IgD-negative memory B cell (primary cell): ENCODE measurements around the gene CSF1. TPM values are rescaled to one million over a fixed set of nuclear protein-coding genes. Genes with fewer than 3 reads are reported as not detected.

Source experiments
- H3K27ac Mint-ChIP-seq, 3 donors: one replicate each; pipeline ENCODE4 v1.8.0; 2020 to 2022; ENCODE audit warnings: mild to moderate bottlenecking in 3 of 3, mixed read lengths in 3 of 3, moderate library complexity in 1 of 3
- H3K27me3 Mint-ChIP-seq: one replicate; pipeline ENCODE4 v1.8.0; 2021; ENCODE audit warnings: mixed read lengths
- H3K36me3 Mint-ChIP-seq: one replicate; pipeline ENCODE4 v1.8.0; 2020; ENCODE audit warnings: mild to moderate bottlenecking, mixed read lengths
- H3K4me1 Mint-ChIP-seq, 3 donors: one replicate each; pipeline ENCODE4 v1.8.0; 2020 to 2022; ENCODE audit warnings: mixed read lengths in 3 of 3, mild to moderate bottlenecking in 1 of 3
- H3K4me3 Mint-ChIP-seq, 4 donors: one replicate each; pipeline ENCODE4 v1.8.0; 2020 to 2022; ENCODE audit warnings: mild to moderate bottlenecking in 4 of 4, mixed read lengths in 4 of 4, moderate library complexity in 3 of 4
- H3K9me3 Mint-ChIP-seq, 3 donors: one replicate each; pipeline ENCODE4 v1.8.0; 2020 to 2021; ENCODE audit warnings: mixed read lengths in 3 of 3, mild to moderate bottlenecking in 1 of 3
- polyA plus RNA-seq: library from polyadenylated mRNA; unstranded; fragments of 300-500 nt; fragmentation: Illumina TruSeq; gene quantifications from one replicate; pipeline ENCODE4 v1.2.3, GENCODE V29; 2021

Gene CSF1
- polyA plus RNA-seq, 1 donor from 2014 or later, result 0.18 TPM

GRCh38 chr1:109890115-109890953, 20.3 kb upstream of the CSF1 start:
- peaks cover 0 to under 1% (median 0%) of the 10 kb centered on the region in 3 donors for H3K9me3 Mint-ChIP-seq
- peaks cover 4% of the 10 kb centered on the region for H3K27me3 Mint-ChIP-seq
- H3K4me1 Mint-ChIP-seq, result peaks cover 25 to 49% (median 46%) of the 10 kb centered on the region in 3 donors
- H3K4me3 Mint-ChIP-seq, result peak overlapping the region in 1 of 4 donors; percentile 11
- H3K27ac Mint-ChIP-seq, result no peak overlapping the region
- H3K36me3 Mint-ChIP-seq, result no peaks in the 10 kb centered on the region

- Mint-ChIP-seq H3K4me3 (no peak overlapping the region), H3K4me1 (peaks cover 17 to 40% (median 31%) of the 10 kb centered on the region in 3 donors), H3K9me3 (no peaks in the 10 kb centered on the region), H3K27ac (peak overlapping the region in 1 of 3 donors; percentile 69), H3K36me3 (no peaks in the 10 kb centered on the region), H3K27me3 (peaks cover 4% of the 10 kb centered on the region)
Measured at GRCh38 chr1:109891930-109892329, 18.7 kb upstream of the CSF1 start.

DNA sequence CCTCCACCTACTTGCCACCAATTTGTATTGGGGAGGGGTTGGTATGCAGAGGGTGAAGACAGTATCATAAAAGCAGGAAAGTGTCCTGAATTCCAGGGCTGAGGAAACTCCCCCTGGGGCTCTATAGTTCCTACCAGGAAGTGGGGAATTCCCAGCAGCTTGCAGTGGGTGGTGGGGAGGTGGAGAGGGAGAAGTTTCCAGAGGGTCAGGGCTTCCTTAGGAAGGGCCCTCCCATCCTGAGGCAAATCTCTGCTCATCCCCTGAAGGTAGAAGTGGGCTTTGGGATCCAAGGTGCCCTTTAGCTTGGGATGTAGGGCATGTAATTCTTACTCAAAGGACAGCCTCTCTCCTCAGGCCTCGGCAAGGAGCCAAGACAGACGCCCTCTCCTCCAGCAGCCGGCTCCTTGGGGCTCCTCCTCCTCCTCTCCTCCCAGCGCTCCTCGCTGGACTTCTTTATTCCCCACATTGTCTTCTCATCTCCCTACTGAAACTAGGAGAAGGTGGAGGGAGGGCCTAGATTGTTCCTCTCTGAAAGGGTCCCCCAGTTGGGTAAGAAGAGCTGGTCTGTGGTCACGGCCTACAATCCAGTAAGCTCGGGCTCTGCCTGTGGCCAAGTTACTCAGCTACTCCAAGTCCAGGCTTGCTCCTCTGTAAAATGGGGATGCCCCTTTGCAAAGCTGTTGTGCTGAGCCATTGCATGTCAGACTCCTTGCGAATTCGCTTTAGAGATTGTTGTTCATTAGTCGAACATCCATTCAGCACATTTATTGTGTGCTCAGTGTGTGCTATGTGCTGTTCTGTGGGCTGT, 17.9 kb upstream of the CSF1 start:
- H3K4me3 Mint-ChIP-seq, result no peak overlapping the region
- H3K27ac Mint-ChIP-seq, result no peak overlapping the region
- no peaks in the 10 kb centered on the region for H3K36me3 Mint-ChIP-seq
- peaks cover 12 to 33% (median 23%) of the 10 kb centered on the region in 3 donors for H3K4me1 Mint-ChIP-seq
- H3K27me3 Mint-ChIP-seq, result peaks cover 4% of the 10 kb centered on the region
- H3K9me3 Mint-ChIP-seq, result no peaks in the 10 kb centered on the region

- H3K4me3 Mint-ChIP-seq, result no peak overlapping the region
- H3K27me3 Mint-ChIP-seq, result peaks cover 4% of the 10 kb centered on the region
- no peaks in the 10 kb centered on the region for H3K9me3 Mint-ChIP-seq
- H3K36me3 Mint-ChIP-seq, result no peaks in the 10 kb centered on the region
- H3K4me1 Mint-ChIP-seq, result peaks cover 5 to 24% (median 14%) of the 10 kb centered on the region in 3 donors
- no peak overlapping the region for H3K27ac Mint-ChIP-seq
Measured at GRCh38 chr1:109893532-109894171, 17.0 kb upstream of the CSF1 start.

DNA sequence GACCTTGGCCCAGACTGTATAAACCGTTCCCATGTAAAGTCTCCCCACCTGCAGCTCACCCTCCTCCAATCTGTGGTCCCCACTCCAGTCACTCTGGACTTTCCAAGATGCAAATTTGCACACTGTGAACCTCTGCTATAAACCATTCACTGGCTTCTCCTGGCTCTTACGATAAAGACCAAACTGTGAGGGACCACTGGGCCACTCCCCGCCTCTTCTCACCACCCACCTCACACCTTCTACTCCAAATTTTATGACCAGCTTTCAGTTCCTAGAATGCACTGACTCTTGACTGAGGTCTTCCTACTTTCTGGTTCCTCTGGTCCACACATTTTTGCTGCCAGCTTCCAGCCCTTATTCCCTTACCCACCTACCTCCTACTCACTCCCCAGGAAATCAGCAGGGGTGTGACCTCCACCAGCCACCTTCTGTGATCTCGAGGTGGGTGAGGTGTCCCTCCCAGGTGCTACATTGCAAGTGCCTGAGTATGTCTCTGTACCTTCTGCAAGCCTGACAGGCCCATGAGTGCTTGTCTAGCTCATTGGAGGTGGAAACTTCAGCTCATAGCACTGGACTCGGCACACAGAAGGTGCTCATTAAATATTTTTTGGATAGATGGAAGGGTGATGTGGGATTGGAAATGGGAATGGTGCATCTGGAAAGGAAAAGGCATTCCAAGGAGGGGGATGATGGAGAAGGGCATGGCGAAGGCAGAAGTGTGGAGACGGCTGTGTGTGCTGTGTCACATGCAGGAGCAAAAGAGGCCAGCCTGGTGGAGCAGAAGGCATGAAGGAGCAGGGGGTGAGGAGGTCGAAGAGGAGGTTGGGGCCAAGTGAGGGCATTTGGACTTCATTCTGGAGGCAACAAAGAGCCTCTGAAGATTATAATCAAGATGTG, 15.6 kb upstream of the CSF1 start:
- H3K27me3 Mint-ChIP-seq, result peaks cover 4% of the 10 kb centered on the region
- peaks cover 0 to 15% (median 10%) of the 10 kb centered on the region in 3 donors for H3K4me1 Mint-ChIP-seq
- H3K36me3 Mint-ChIP-seq, result no peaks in the 10 kb centered on the region
- H3K4me3 Mint-ChIP-seq, result no peak overlapping the region
- no peak overlapping the region for H3K27ac Mint-ChIP-seq
- H3K9me3 Mint-ChIP-seq, result no peaks in the 10 kb centered on the region

DNA sequence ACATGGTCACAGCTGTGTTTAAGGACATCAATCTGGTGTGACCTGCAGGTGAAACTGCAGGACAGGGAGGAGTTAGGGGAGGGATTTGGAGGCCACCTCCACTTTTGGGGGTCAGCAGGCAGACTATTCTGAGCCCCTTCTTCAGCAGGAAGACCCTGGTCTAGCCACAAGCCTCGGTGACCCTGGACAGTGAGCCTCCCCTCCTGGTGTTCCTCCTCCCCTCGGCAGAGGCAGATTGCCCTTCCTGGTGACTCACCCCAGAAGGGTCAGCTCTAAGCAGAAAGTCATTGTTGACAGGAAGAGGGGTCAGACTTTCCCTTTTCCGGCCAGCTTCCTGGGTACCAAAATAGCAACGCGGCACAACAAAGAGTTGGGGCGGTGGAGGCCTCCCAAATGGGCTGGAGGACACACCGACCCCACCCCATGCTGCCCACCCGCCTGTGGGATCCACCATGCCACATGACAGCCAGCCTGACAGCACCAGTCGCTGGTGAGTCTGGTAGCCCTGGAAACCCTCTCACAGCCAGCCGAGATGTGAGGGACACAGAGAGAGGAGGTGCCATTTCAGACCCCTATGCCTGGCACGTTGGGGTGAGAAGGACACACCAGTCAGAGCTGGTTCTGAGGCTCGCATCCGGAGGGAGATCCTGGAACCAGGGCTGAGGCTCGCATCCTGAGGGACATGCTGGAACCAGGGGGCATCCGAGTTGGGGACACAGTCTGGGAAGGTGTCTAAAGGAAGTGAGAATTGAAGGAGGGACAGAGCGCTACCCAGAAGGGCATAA, 14.7 kb upstream of the CSF1 start:
- H3K9me3 Mint-ChIP-seq, result no peaks in the 10 kb centered on the region
- no peak overlapping the region for H3K4me3 Mint-ChIP-seq
- H3K27me3 Mint-ChIP-seq, result peaks cover 1% of the 10 kb centered on the region
- no peaks in the 10 kb centered on the region for H3K36me3 Mint-ChIP-seq
- peaks cover 0 to 13% (median 8%) of the 10 kb centered on the region in 3 donors for H3K4me1 Mint-ChIP-seq
- H3K27ac Mint-ChIP-seq, result no peak overlapping the region

DNA sequence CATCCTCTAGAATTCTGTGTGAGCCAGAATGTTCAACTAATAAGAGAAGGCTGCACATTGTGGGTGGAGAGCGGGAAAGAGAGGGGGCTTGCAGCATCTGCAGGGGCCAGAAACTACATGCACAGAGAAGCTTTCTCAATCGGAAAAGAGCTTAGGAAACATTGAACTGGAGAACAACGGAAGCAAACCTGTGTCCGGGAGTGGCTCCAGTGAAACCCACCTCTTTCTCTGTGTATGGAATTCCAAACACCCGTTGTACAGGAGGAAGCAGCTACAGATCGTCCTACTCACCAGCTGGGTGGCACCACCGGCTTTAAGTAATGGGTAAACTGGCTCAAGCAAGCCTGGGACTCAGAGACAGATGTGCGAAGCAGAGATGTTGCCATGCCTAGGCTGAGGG, 14.0 kb upstream of the CSF1 start:
- Mint-ChIP-seq H3K36me3 (no peaks in the 10 kb centered on the region), H3K27ac (no peak overlapping the region), H3K9me3 (no peaks in the 10 kb centered on the region), H3K4me3 (no peak overlapping the region), H3K27me3 (no peaks in the 10 kb centered on the region), H3K4me1 (peaks cover 0 to 5% (median 3%) of the 10 kb centered on the region in 3 donors)

DNA sequence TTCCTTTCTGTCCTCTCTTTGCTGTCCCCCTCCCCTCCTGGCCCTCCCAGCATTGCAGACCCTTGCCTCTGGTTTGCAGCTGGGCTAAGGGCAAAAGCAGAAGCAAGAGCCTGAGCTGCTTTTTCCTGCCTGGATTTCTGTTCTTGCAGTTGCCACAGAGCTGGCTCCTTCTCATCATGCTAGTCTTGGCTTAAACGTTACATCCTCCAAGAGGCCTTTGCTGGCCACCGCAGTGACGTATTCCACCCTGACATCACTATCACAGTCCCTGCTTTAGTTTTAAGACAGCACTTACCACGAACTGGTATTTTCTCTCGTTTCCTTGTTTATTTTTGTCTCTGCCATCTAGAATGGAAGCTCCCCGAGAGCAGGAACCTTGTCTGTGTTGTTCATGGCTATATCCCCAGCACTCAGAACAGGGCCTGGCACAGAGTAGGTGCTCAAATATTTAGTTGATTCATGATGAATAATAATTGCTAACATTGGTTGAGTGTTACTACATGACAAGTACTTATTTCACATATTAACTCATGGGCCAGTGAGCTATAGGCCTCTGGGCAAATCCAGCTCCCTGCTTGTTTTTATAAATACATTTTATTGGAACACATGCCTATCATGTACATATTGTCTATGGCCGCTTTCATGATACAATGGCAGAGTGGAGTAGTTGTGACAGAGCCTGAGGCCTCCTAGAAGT, 13.2 kb upstream of the CSF1 start:
- Mint-ChIP-seq H3K4me1 (no peaks in the 10 kb centered on the region), H3K4me3 (no peak overlapping the region), H3K9me3 (no peaks in the 10 kb centered on the region), H3K36me3 (no peaks in the 10 kb centered on the region), H3K27me3 (no peaks in the 10 kb centered on the region), H3K27ac (no peak overlapping the region)

- H3K27me3 Mint-ChIP-seq, result no peaks in the 10 kb centered on the region
- peaks cover 0 to 4% (median 0%) of the 10 kb centered on the region in 3 donors for H3K4me1 Mint-ChIP-seq
- no peak overlapping the region for H3K27ac Mint-ChIP-seq
- peaks cover 1% of the 10 kb centered on the region for H3K36me3 Mint-ChIP-seq
- H3K4me3 Mint-ChIP-seq, result no peak overlapping the region
- no peaks in the 10 kb centered on the region for H3K9me3 Mint-ChIP-seq
Measured at GRCh38 chr1:109898842-109899241, 11.8 kb upstream of the CSF1 start.

GRCh38 chr1:109901141-109901523, 9.5 kb upstream of the CSF1 start:
- no peak overlapping the region for H3K4me3 Mint-ChIP-seq
- no peaks in the 10 kb centered on the region for H3K9me3 Mint-ChIP-seq
- peaks cover 2% of the 10 kb centered on the region for H3K36me3 Mint-ChIP-seq
- no peak overlapping the region for H3K27ac Mint-ChIP-seq
- H3K4me1 Mint-ChIP-seq, result peaks cover 3 to 10% (median 5%) of the 10 kb centered on the region in 3 donors
- H3K27me3 Mint-ChIP-seq, result peaks cover 1% of the 10 kb centered on the region

GRCh38 chr1:109901524-109902145, 9.0 kb upstream of the CSF1 start:
- Mint-ChIP-seq H3K4me3 (no peak overlapping the region), H3K27me3 (peaks cover 5% of the 10 kb centered on the region), H3K27ac (peak overlapping the region in 1 of 3 donors; percentile 55), H3K4me1 (peaks cover 7 to 14% (median 9%) of the 10 kb centered on the region in 3 donors), H3K9me3 (no peaks in the 10 kb centered on the region), H3K36me3 (peaks cover 2% of the 10 kb centered on the region)

GRCh38 chr1:109902204-109902985, 8.3 kb upstream of the CSF1 start:
- Mint-ChIP-seq H3K4me1 (peaks cover 7 to 14% (median 9%) of the 10 kb centered on the region in 3 donors), H3K4me3 (no peak overlapping the region), H3K36me3 (peaks cover 2% of the 10 kb centered on the region), H3K27ac (no peak overlapping the region), H3K27me3 (peaks cover 5% of the 10 kb centered on the region), H3K9me3 (no peaks in the 10 kb centered on the region)
